ENCODE results near the gene ZDHHC11. TPM values are rescaled to one million over a fixed set of nuclear protein-coding genes. Genes with fewer than 3 reads are reported as not detected.
"Not testable (repeated sequence)": the region's sequence is repeated elsewhere in the genome, so short reads cannot be mapped to it uniquely, and the experiment has no call there.

Gene ZDHHC11
- total RNA-seq, 2 experiments from 2014 or later: 9.9 to 10.6 TPM

DNA sequence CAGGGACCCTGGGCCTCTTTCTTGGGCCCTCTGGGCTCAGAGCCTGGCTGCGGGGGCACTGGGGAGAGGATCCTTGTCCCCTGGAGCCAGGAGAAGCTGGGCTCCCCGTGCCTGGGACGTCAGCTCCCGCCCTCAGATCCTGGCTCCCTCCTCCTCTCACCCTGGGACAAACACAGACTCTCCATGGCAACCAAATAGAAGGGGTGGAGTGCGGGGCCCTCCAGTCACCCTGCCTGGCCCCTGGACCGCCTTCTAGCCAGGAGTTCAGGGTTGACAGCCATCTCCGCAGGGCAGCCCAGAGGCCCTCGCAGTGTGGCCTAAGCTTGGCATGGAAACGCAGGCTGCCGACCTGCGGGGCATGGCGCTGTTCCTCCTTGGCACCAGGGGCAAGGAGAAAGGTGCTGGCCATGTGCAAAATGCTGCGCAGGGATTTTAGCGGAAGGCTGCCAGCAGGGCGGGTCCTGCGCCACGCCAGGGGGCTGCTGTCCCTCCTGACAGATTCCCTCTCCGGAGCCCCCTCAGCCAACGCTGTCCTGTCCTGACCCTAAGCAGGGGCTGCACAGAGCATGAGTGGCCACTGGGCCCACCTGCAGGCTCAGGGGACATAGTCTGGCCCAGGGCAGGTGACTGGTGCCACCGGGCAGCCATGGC is 1.0 kb downstream of the ZDHHC11 start:
- H3K27ac Mint-ChIP-seq: no peak overlapping the region
- no peak overlapping the region for H3K4me3 Mint-ChIP-seq
- ATAC-seq (no peak), DNase-seq (no peak)
- H3K36me3 Mint-ChIP-seq: no peaks in the 10 kb centered on the region
- CTCF ChIA-PET: no interaction called here
- no peaks in the 10 kb centered on the region for H3K27me3 Mint-ChIP-seq
- H3K4me1 Mint-ChIP-seq: peaks cover 6% of the 10 kb centered on the region
- H3K9me3 Mint-ChIP-seq (ENCODE audit: low read depth): no peaks in the 10 kb centered on the region

GRCh38 chr5:848671-849111 is 2.1 kb downstream of the ZDHHC11 start:
- Mint-ChIP-seq H3K27me3 (no peaks in the 10 kb centered on the region), H3K4me1 (peaks cover 6% of the 10 kb centered on the region), H3K9me3 (ENCODE audit: low read depth) (no peaks in the 10 kb centered on the region), H3K27ac (no peak overlapping the region), H3K36me3 (no peaks in the 10 kb centered on the region), H3K4me3 (no peak overlapping the region)
- ATAC-seq (no peak), DNase-seq (no peak)
- CTCF ChIA-PET: no interaction called here

DNA sequence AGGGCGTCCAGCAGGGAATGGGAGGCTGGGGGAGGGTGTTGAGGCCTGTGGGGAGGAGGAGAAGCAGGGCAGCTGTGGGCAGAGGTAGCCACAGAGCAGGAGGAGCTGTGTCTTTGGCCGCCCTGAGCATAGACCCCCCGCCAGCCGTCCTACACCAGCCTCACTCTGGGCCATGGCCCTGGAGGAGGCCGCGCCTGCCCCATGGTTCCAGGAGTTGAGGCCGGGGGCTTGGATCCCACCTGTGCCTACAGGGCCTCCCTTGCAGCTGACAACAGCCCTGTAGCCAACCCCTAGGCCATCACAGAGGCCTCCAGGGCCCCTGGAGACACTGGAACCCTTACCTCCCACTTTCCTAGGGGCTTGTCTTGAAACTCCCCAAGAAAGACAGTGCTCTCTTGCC is 3.0 kb downstream of the ZDHHC11 start:
- H3K36me3 Mint-ChIP-seq; H3K4me3 Mint-ChIP-seq; CTCF ChIA-PET; H3K9me3 Mint-ChIP-seq (ENCODE audit: low read depth); ATAC-seq; DNase-seq; H3K27me3 Mint-ChIP-seq; H3K4me1 Mint-ChIP-seq; H3K27ac Mint-ChIP-seq: not testable (repeated sequence)

- ATAC-seq; H3K27me3 Mint-ChIP-seq; DNase-seq; H3K36me3 Mint-ChIP-seq; H3K9me3 Mint-ChIP-seq (ENCODE audit: low read depth); H3K4me3 Mint-ChIP-seq; H3K4me1 Mint-ChIP-seq; CTCF ChIA-PET; H3K27ac Mint-ChIP-seq: not testable (repeated sequence)
These were observed 3.6 kb downstream of the ZDHHC11 start for GRCh38 chr5:847212-847611.

GRCh38 chr5:846602-847091 is 4.1 kb downstream of the ZDHHC11 start:
- H3K4me3 Mint-ChIP-seq; H3K27me3 Mint-ChIP-seq; H3K4me1 Mint-ChIP-seq; H3K27ac Mint-ChIP-seq; H3K9me3 Mint-ChIP-seq (ENCODE audit: low read depth); ATAC-seq; CTCF ChIA-PET; H3K36me3 Mint-ChIP-seq: not testable (repeated sequence)
- DNase-seq: peak; percentile 57

DNA sequence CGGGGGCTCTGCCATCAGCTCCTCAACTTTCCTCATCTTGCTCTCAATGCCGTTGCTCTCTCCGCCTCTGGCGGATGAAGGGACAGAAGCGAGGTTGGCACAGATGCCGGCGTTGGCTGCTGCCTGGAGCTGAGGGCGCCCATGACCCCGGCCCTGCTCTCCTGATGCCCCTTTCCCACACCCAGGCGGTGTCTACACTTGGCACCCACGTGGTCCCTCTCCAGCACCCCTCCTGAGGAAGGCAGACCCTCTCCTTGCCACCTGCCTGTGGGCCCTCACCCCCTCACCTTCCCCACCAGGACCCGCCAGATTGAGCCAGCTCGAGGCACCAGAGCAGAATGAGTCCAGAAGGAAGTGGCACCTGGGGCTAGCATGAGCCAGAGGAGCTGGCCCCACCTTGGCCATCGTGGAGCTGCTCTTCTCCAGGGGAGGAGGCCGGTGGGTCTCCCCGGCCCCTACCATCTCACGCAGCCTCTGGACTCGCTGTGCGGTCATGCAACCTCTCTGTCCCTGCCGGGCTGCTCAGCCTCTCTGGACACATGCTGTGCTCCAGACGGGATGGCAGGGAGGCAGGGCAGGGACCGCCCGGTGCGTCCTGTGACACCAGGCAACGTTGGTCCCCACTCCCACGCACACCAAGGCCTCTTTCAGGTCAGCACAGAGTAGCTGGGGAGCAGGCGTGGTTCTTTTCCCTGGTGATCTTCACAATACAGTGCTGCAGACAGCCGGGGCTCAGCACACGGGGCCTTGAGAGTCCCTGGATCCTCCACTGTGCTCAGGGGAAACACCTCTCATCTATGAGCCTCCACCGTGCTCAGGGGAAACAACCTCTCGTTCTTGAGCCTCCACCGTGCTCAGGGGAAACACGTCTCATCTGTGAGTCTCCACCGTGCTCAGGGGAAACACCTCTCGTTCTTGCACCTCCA is 4.8 kb downstream of the ZDHHC11 start:
- H3K4me1 Mint-ChIP-seq; ATAC-seq; DNase-seq; H3K27ac Mint-ChIP-seq; H3K27me3 Mint-ChIP-seq; CTCF ChIA-PET; H3K4me3 Mint-ChIP-seq; H3K9me3 Mint-ChIP-seq (ENCODE audit: low read depth); H3K36me3 Mint-ChIP-seq: not testable (repeated sequence)

DNA sequence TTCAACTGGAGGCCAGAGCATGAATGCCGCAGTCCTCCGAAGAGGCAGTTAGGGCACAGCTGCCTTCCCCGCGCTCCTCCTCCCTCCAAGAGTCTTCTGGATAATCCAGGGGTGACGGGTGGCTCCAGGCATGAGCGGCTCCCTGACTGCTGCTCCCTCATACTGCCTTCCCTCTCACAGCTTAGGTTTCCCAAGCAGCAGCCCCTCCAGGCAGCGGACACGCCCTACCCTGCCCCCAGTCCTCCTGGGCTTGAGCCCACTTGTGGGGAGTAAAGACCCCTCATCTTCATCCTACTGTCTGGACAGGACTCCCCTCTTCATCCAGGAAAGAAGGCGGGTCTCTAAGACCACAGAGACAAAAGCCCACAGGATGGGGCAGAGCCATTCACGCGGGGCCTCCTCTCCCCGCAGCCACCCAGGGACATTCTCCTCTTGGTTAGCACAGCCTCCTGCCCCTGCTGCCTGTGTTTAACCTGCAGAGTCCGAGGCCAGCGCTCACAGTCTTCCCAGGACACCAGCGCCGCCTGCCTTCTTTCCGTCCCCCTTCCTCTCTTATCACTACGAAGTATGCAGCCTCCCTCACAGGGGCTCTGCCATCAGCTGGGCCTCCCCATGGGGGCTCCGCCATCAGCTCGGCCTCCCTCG is 5.6 kb downstream of the ZDHHC11 start:
- CTCF ChIA-PET, ATAC-seq: not testable (repeated sequence)

GRCh38 chr5:844426-844825 is 6.4 kb downstream of the ZDHHC11 start:
- H3K27ac Mint-ChIP-seq; DNase-seq; H3K4me3 Mint-ChIP-seq; CTCF ChIA-PET; ATAC-seq; H3K9me3 Mint-ChIP-seq (ENCODE audit: low read depth); H3K27me3 Mint-ChIP-seq; H3K4me1 Mint-ChIP-seq; H3K36me3 Mint-ChIP-seq: not testable (repeated sequence)

More for the DNA sequence above, 5.6 kb downstream of the ZDHHC11 start:
- H3K27me3 Mint-ChIP-seq; DNase-seq; H3K4me3 Mint-ChIP-seq; H3K4me1 Mint-ChIP-seq; H3K9me3 Mint-ChIP-seq (ENCODE audit: low read depth); H3K36me3 Mint-ChIP-seq; H3K27ac Mint-ChIP-seq: not testable (repeated sequence)

DNA sequence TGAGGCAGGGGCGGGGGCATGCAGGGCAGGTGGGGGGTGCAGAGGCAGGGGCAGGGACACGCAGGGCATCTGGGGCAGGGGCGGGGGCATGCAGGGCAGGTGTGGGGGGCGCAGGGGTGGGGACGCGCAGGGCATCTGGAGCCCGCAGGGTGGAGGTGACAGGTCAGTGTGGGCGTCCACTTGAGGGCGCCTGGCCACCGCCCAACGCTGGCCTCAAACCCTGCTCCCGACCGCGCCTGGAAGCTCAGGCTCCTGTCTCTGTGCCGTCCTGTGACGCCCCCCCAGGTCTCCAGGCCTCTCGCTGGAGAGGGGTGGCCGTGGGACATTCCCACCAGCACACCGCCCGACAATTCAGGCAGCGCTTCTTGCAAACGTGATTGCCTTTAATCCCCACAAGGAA is 6.9 kb downstream of the ZDHHC11 start:
- H3K9me3 Mint-ChIP-seq (ENCODE audit: low read depth); ATAC-seq; H3K27ac Mint-ChIP-seq; H3K27me3 Mint-ChIP-seq; CTCF ChIA-PET; H3K4me3 Mint-ChIP-seq; DNase-seq; H3K36me3 Mint-ChIP-seq; H3K4me1 Mint-ChIP-seq: not testable (repeated sequence)

GRCh38 chr5:843371-843770 is 7.4 kb downstream of the ZDHHC11 start:
- H3K4me1 Mint-ChIP-seq; H3K9me3 Mint-ChIP-seq (ENCODE audit: low read depth); CTCF ChIA-PET; DNase-seq; ATAC-seq; H3K36me3 Mint-ChIP-seq; H3K4me3 Mint-ChIP-seq; H3K27me3 Mint-ChIP-seq; H3K27ac Mint-ChIP-seq: not testable (repeated sequence)

DNA sequence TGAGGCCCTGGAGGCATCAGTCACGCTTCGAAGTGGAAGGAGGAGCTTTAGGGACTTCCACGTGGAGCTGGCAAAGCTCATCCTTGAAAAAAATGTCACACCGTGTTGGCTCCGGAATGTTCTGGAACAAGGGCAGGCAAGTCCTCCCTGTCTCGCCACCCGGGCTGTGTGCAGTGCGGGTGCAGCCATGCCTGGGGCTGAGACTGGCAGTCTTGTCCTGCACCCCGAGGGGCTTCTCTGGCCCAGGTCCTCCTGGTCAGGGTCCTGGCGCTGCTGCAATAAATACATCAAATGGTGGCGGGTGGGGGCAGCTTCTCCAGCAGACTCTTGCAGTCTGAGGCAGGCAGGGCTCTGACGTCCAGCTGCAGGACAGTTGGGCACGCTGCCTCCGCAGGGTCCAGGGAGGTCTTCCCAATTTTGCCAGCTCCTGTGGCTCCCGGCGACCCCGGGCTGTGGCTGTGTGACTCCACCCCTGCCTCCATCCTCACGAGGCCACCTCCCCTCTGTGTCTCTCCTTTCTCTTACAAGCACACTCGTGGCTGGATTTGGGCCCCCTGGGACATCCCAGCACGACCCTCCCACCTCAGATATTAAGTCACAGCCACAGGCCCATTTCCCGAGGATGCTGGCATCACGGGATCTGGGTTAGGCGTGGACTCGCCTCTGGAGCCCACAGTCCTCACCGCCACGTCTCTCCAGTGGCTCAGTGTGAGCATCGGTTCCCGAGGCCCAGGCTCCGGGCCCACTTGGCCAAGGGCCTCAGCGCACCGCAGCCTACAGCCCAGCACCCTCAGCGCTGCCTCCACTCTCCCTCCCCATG is 8.2 kb downstream of the ZDHHC11 start:
- CTCF ChIA-PET; H3K36me3 Mint-ChIP-seq; H3K9me3 Mint-ChIP-seq (ENCODE audit: low read depth); ATAC-seq; DNase-seq; H3K4me3 Mint-ChIP-seq; H3K27me3 Mint-ChIP-seq; H3K4me1 Mint-ChIP-seq; H3K27ac Mint-ChIP-seq: not testable (repeated sequence)

GRCh38 chr5:841531-842401 is 9.0 kb downstream of the ZDHHC11 start:
- H3K4me1 Mint-ChIP-seq; H3K4me3 Mint-ChIP-seq; H3K27ac Mint-ChIP-seq; CTCF ChIA-PET; DNase-seq; ATAC-seq; H3K36me3 Mint-ChIP-seq; H3K9me3 Mint-ChIP-seq (ENCODE audit: low read depth); H3K27me3 Mint-ChIP-seq: not testable (repeated sequence)

All from activated CD8-positive, alpha-beta memory T cell treated with anti-CD3 and anti-CD28 coated beads, Interleukin-2, amount 10 ng/mL, durations not matched to agents 7 days and 5 days (primary cell).